ENCODE measurements around the gene FZD10. TPM values are rescaled to one million over a fixed set of nuclear protein-coding genes. Genes with fewer than 3 reads are reported as not detected.

FZD10 gene
- total and polyA plus RNA-seq, 12 donors = 0.07 to 0.44 (median 0.14) TPM; not detected in 3

DNA sequence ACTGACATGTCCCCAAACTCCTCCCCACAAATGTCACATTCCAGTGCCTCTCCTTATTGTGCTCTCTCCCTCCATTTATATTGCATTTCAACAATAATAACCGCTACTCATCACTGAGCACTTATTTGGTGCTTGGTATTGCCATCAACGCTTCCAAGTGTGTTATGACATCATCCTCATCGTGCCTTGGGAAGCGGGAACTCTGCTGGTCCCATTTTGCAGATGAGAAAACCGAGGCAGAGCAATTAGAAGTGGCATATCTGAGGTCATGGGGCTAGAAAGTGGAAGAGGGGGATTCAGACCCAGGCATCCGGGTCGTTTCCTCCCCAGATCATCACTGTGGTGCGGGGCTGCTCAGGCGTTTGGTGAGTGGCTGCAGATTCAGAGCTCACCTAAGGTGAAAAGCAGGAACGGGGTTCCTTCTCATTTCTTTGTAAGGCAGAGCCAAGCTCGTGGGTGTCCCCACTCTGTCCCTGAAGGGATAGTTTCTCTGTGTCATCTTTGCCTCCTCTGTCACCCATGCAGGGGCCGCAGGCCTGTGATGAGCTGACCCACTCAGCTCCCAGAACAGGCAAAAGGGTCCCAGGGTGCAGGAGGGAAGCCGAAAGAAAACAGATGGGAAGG is 5.5 kb upstream of the FZD10 start:
- intact Hi-C loops (cut with DNase I) = no loop called here
- Histone ChIP-seq H3K4me1 (replicated peaks in 1 of 2) (no peaks in the 10 kb centered on the region), H3K4me3 (no peak overlapping the region), H3K27ac (no peak overlapping the region), H3K9me3 (replicated peaks in 1 of 3) (no peaks in the 10 kb centered on the region), H3K27me3 (peaks cover 52% of the 10 kb centered on the region), H3K36me3 (replicated peaks in 1 of 2) (no peaks in the 10 kb centered on the region)
- TF ChIP-seq, protein P1, sequence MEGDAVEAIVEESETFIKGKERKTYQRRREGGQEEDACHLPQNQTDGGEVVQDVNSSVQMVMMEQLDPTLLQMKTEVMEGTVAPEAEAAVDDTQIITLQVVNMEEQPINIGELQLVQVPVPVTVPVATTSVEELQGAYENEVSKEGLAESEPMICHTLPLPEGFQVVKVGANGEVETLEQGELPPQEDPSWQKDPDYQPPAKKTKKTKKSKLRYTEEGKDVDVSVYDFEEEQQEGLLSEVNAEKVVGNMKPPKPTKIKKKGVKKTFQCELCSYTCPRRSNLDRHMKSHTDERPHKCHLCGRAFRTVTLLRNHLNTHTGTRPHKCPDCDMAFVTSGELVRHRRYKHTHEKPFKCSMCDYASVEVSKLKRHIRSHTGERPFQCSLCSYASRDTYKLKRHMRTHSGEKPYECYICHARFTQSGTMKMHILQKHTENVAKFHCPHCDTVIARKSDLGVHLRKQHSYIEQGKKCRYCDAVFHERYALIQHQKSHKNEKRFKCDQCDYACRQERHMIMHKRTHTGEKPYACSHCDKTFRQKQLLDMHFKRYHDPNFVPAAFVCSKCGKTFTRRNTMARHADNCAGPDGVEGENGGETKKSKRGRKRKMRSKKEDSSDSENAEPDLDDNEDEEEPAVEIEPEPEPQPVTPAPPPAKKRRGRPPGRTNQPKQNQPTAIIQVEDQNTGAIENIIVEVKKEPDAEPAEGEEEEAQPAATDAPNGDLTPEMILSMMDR (IDR thresholded peaks at IDR 0.05) = no peak
- TF ChIP-seq POLR2A (IDR thresholded peaks at IDR 0.05) = no peak
- WGBS, 4 donors = 66 to 77% (median 70%) methylated on average over 12 to 13 of the region's 13 CpGs
- no peak for DNase-seq

DNA sequence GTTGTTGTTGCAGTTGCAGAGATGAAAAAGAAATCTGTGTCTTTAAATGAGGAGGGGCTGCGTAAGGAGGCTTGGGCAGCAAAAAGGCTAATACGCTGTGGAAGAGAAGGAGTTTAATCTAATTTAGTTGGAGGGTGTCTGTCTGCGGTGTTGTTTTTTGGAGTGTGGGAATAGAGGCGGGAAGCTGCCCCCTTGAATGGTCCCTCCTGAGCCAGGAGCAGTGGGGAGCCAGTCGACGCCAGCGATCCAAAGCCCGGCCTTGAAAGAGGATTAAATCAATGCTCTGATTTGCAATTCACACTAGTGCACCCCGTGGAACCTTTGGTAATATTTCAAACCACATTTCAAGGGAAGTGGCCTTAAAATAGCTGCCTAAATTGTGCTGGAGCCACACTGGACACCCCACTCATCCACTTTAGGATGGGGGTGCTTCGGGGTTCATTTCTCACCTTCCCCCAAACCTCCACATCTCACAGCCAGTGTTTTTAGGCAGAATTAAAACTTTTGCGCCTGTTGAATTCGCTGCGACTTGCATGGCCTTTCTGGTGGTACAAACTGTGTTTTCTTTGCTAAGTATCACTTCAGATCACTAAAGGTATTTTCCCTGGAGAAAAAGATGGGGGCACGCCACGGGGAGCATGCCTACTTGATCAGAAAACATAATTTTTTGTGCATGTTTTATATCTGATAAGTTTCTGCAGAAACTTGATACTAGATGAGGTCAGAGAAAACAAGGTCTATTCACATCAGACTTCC is 4.1 kb upstream of the FZD10 start:
- no peak for TF ChIP-seq POLR2A (IDR thresholded peaks at IDR 0.05)
- TF ChIP-seq, protein P1 (IDR thresholded peaks at IDR 0.05) = no peak
- no peak overlapping the region for H3K4me3 ChIP-seq
- intact Hi-C loops (cut with DNase I) = no loop called here
- H3K27me3 ChIP-seq = peaks cover 63% of the 10 kb centered on the region
- no peaks in the 10 kb centered on the region for H3K4me1 ChIP-seq (replicated peaks in 1 of 2)
- H3K36me3 ChIP-seq (replicated peaks in 1 of 2) = no peaks in the 10 kb centered on the region
- 21 to 36% (median 29%) methylated on average over 15 of the region's 15 CpGs for WGBS, 4 donors
- DNase-seq = no peak
- H3K27ac ChIP-seq = no peak overlapping the region
- H3K9me3 ChIP-seq (replicated peaks in 1 of 3) = no peaks in the 10 kb centered on the region

DNA sequence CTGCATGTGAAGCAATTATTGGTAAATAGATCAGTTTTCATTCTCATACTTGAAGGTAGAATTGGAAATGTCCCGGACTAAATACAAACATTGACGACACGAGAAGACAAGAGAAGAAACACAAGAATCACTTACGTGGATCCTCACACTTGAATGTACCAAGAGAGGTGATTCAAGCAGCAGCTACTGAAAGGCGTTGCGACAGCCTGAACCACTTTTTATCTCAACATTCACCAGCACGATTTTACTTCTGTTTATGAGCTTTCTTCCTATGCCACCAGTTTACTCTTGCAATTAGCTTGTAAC is 3.6 kb upstream of the FZD10 start:
- H3K36me3 ChIP-seq (replicated peaks in 1 of 2) = no peaks in the 10 kb centered on the region
- no peaks in the 10 kb centered on the region for H3K4me1 ChIP-seq (replicated peaks in 1 of 2)
- no peak for TF ChIP-seq POLR2A (IDR thresholded peaks at IDR 0.05)
- TF ChIP-seq, protein P1 (IDR thresholded peaks at IDR 0.05) = no peak
- intact Hi-C loops (cut with DNase I) = no loop called here
- H3K27ac ChIP-seq = no peak overlapping the region
- no peaks in the 10 kb centered on the region for H3K9me3 ChIP-seq (replicated peaks in 1 of 3)
- peaks cover 69% of the 10 kb centered on the region for H3K27me3 ChIP-seq
- H3K4me3 ChIP-seq = no peak overlapping the region
- DNase-seq = no peak
- WGBS, 4 donors = 48 to 62% (median 51%) methylated on average over 7 of the region's 7 CpGs

GRCh38 chr12:130160306-130160705 is 2.0 kb upstream of the FZD10 start:
- Histone ChIP-seq H3K4me3 (no peak overlapping the region), H3K9me3 (replicated peaks in 1 of 3) (no peaks in the 10 kb centered on the region), H3K36me3 (replicated peaks in 1 of 2) (no peaks in the 10 kb centered on the region), H3K27me3 (peaks cover 70% of the 10 kb centered on the region), H3K4me1 (replicated peaks in 1 of 2) (no peaks in the 10 kb centered on the region), H3K27ac (peak overlapping the region in 1 of 5 donors; percentile 37)
- WGBS, 4 donors = 13 to 28% (median 15%) methylated on average over 7 of the region's 7 CpGs
- intact Hi-C loops (cut with DNase I) = no loop called here
- TF ChIP-seq, protein P1 (IDR thresholded peaks at IDR 0.05) = no peak
- TF ChIP-seq POLR2A (IDR thresholded peaks at IDR 0.05) = no peak
- no peak for DNase-seq

All from adrenal gland (tissue), 12 donors.